Activated CD4-positive, alpha-beta memory T cell treated with anti-CD3 and anti-CD28 coated beads, Interleukin-2, amount 10 ng/mL, durations not matched to agents 7 days and 5 days (primary cell): ENCODE results near the gene DPP6. TPM values are rescaled to one million over a fixed set of nuclear protein-coding genes. Genes with fewer than 3 reads are reported as not detected.

Source experiments
- CTCF ChIA-PET: fragments of 350-600 bp; sonication (Branson Sonifier 250); formaldehyde crosslinking; loops from one replicate; lab custom pipeline; 2021; ENCODE audit warnings: antibody characterized with exemption, inconsistent platforms; lab: Charles Lee
- POLR2A ChIA-PET: fragments of 350-600 bp; sonication (Branson Sonifier 250); formaldehyde crosslinking; loops from one replicate; lab custom pipeline; 2021; ENCODE audit warnings: antibody characterized with exemption; lab: Charles Lee
- DNase-seq: peaks from one replicate; pipeline ENCODE4 v3.0.0-alpha.2; 2020
- H3K27ac Mint-ChIP-seq: one replicate; pipeline ENCODE4 v1.8.0; 2021; ENCODE audit warnings: mild to moderate bottlenecking, mixed read lengths
- H3K27me3 Mint-ChIP-seq: one replicate; pipeline ENCODE4 v1.8.0; 2021; ENCODE audit warnings: mixed read lengths
- H3K36me3 Mint-ChIP-seq: one replicate; pipeline ENCODE4 v1.8.0; 2021; ENCODE audit warnings: low read depth, mixed read lengths
- H3K4me1 Mint-ChIP-seq: one replicate; pipeline ENCODE4 v1.8.0; 2021; ENCODE audit warnings: mixed read lengths
- H3K4me3 Mint-ChIP-seq: one replicate; pipeline ENCODE4 v1.8.0; 2021; ENCODE audit warnings: mild to moderate bottlenecking, mixed read lengths
- H3K9me3 Mint-ChIP-seq: one replicate; pipeline ENCODE4 v1.8.0; 2021; ENCODE audit warnings: mixed read lengths
- total RNA-seq, 2 experiments: library from RNA; stranded (reverse); gene quantifications; one replicate each; pipeline ENCODE4 v1.2.3, GENCODE V29; 2021

Gene DPP6
- total RNA-seq, 2 experiments from 2014 or later, result not detected

- no peaks in the 10 kb centered on the region for H3K4me1 Mint-ChIP-seq
- no peaks in the 10 kb centered on the region for H3K9me3 Mint-ChIP-seq
- H3K4me3 Mint-ChIP-seq, result no peak overlapping the region
- POLR2A ChIA-PET, result no interaction called here
- no peak overlapping the region for H3K27ac Mint-ChIP-seq
- CTCF ChIA-PET, result no interaction called here
- H3K27me3 Mint-ChIP-seq, result no peaks in the 10 kb centered on the region
- H3K36me3 Mint-ChIP-seq, result no peaks in the 10 kb centered on the region
- DNase-seq, result no peak
These were observed 830.8 kb downstream of the DPP6 start for GRCh38 chr7:154882931-154883474.

- ChIA-PET POLR2A (no interaction called here), CTCF (no interaction called here)
- Mint-ChIP-seq H3K4me1 (no peaks in the 10 kb centered on the region), H3K4me3 (no peak overlapping the region), H3K27me3 (no peaks in the 10 kb centered on the region), H3K27ac (no peak overlapping the region), H3K9me3 (peaks cover 2% of the 10 kb centered on the region), H3K36me3 (no peaks in the 10 kb centered on the region)
- DNase-seq, result no peak
These were observed 832.2 kb downstream of the DPP6 start for GRCh38 chr7:154884348-154884920.

DNA sequence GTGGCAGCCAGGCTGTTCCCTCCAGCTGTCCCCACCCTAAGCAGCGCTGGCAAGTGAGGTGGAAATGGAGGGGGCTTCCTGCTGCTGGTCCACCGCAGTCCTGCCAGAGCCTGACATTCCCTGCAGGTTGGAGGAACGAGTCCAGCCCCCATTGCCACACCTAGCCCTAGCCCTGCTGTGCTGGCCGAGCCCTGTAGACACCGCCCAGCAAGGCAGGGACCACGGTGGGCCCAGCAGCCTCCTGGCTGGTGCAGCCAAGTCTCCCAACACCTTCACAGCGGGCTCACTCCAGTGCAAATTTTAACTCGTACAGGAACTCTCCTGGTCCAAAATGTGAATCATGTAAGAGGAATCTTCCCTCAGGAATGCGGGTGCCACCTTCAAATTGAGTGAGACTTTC lies 834.4 kb downstream of the DPP6 start:
- no peaks in the 10 kb centered on the region for H3K4me1 Mint-ChIP-seq
- H3K9me3 Mint-ChIP-seq, result peaks cover 2% of the 10 kb centered on the region
- no peak overlapping the region for H3K4me3 Mint-ChIP-seq
- ChIA-PET CTCF (no interaction called here), POLR2A (no interaction called here)
- H3K36me3 Mint-ChIP-seq, result no peaks in the 10 kb centered on the region
- no peak overlapping the region for H3K27ac Mint-ChIP-seq
- DNase-seq, result no peak
- H3K27me3 Mint-ChIP-seq, result no peaks in the 10 kb centered on the region

- ChIA-PET POLR2A (no interaction called here), CTCF (no interaction called here)
- no peak for DNase-seq
- H3K4me3 Mint-ChIP-seq, result no peak overlapping the region
- no peaks in the 10 kb centered on the region for H3K27me3 Mint-ChIP-seq
- no peak overlapping the region for H3K27ac Mint-ChIP-seq
- no peaks in the 10 kb centered on the region for H3K36me3 Mint-ChIP-seq
- H3K4me1 Mint-ChIP-seq, result no peaks in the 10 kb centered on the region
- peaks cover 2% of the 10 kb centered on the region for H3K9me3 Mint-ChIP-seq
These were observed 836.5 kb downstream of the DPP6 start for GRCh38 chr7:154888690-154889089.

DNA sequence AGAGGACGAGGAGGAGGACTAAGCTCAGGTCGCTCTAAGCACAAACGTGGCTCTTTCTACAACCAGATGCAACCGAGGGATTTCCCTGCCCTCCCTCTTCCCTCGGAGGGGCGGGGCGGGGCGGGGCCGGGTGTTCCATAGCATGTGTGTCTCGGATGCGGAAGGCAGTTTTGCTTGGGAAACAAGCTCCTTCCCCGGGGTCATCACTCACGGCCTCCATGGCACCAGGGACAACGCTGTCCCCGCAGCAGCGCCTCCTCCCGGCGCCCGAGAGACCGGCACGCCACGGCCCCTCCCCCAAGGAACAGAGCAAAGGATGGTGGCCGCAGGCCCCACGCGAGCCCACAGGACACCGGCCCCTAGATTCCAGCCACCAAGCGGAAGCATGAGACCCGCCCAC lies 840.3 kb downstream of the DPP6 start:
- H3K27ac Mint-ChIP-seq, result no peak overlapping the region
- no peaks in the 10 kb centered on the region for H3K27me3 Mint-ChIP-seq
- H3K4me1 Mint-ChIP-seq, result no peaks in the 10 kb centered on the region
- no peak for DNase-seq
- H3K4me3 Mint-ChIP-seq, result no peak overlapping the region
- H3K9me3 Mint-ChIP-seq, result peaks cover 2% of the 10 kb centered on the region
- POLR2A ChIA-PET, result no interaction called here
- no peaks in the 10 kb centered on the region for H3K36me3 Mint-ChIP-seq
- CTCF ChIA-PET, result no interaction called here

- Mint-ChIP-seq H3K4me3 (no peak overlapping the region), H3K36me3 (no peaks in the 10 kb centered on the region), H3K27me3 (no peaks in the 10 kb centered on the region), H3K4me1 (no peaks in the 10 kb centered on the region), H3K9me3 (no peaks in the 10 kb centered on the region), H3K27ac (no peak overlapping the region)
- no peak for DNase-seq
- ChIA-PET POLR2A (no interaction called here), CTCF (interaction anchor here (0.9 kb wide), 1 partner anchor 18 kb away, joined by 3 read pairs; no protein-coding TSS in a partner anchor)
These were observed 843.9 kb downstream of the DPP6 start for GRCh38 chr7:154896076-154896475.

DNA sequence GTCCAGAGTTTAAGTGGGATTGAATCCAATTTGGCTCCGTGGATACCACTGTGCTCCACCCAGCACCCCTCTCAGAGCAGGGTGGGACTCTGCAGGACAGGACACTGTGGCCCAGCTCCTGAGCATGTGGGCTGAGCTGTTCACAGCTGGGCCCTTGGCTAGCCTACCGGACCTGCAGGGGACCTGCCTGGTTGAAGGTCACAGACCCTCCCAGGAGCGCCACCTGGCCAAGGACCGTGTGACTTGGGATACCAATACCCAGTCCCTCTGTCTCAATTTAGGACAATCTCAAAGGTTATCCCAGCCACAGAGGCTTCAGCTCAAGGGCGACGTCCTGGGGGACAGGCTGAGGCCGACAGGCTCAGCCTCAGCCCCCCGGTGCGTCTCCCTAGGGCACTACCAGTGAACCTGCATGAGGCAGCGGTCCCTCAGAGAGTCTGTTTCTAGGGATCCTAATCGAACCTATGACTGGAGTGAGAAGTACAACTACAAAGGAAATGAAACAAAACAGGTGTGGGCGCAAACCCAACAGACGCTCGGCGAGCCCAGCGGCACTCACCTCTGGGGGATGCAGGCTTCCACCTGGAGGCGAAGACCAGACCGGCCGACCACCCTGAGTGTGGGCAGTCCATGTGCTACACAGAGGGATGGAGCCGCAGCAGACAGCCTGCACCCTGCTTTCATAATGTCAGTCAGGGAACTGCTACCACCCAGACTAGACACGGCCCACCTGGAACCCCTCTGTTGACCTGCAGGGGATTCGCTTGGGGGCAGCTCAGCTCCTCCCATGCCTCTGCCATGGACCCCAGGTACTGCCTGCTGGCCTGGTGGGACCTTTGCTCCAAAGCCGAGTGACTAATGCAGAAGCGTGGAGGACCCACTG lies 847.0 kb downstream of the DPP6 start:
- no peak overlapping the region for H3K27ac Mint-ChIP-seq
- no peaks in the 10 kb centered on the region for H3K9me3 Mint-ChIP-seq
- DNase-seq, result no peak
- ChIA-PET CTCF (no interaction called here), POLR2A (no interaction called here)
- H3K4me3 Mint-ChIP-seq, result no peak overlapping the region
- no peaks in the 10 kb centered on the region for H3K36me3 Mint-ChIP-seq
- H3K27me3 Mint-ChIP-seq, result no peaks in the 10 kb centered on the region
- no peaks in the 10 kb centered on the region for H3K4me1 Mint-ChIP-seq

DNA sequence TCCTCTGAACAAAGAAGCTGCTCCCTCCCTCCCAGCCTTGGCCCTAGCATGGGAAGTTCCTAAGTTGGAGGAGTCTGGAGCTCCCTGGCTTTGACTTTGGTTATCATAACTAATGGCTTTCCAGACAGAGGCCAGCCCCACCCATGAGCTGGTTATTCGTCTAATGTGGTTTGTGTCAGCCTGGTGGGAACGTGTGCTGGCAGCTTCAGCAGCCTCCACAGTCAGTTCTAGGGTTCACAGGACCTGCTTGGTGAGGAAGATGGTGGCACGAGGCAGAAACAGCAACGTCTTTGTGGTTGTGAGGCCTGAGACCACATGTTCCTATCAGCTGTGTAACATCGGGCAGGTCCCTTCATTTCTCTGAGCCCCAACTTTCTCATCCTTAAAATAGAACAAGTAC lies 847.7 kb downstream of the DPP6 start:
- POLR2A ChIA-PET, result no interaction called here
- CTCF ChIA-PET, result no interaction called here
- no peak overlapping the region for H3K27ac Mint-ChIP-seq
- no peaks in the 10 kb centered on the region for H3K27me3 Mint-ChIP-seq
- no peaks in the 10 kb centered on the region for H3K4me1 Mint-ChIP-seq
- no peaks in the 10 kb centered on the region for H3K9me3 Mint-ChIP-seq
- H3K4me3 Mint-ChIP-seq, result no peak overlapping the region
- no peaks in the 10 kb centered on the region for H3K36me3 Mint-ChIP-seq
- no peak for DNase-seq

DNA sequence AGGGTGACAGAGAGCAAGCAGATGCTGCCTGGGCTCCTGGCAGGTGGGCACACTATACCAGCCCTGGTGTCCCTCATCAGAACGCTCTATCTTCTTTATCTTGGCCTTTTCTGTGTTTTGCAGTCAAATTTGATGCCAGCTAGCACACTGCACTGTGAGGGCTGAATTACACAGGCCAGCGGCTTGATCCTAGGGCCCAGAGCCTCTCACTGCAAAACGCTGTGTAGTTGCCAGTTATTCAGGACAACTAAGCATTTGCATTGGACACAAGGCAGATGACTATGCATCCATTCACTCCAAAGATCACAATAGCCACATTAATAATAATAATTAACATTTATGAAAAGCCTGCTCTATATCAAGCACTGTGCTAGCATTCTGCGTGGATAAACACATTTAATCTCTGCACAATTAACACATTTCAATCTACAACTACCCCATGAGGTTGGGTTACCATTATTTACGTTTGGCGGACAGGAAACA lies 850.4 kb downstream of the DPP6 start:
- DNase-seq, result no peak
- Mint-ChIP-seq H3K4me3 (no peak overlapping the region), H3K36me3 (no peaks in the 10 kb centered on the region), H3K4me1 (no peaks in the 10 kb centered on the region), H3K27me3 (no peaks in the 10 kb centered on the region), H3K9me3 (no peaks in the 10 kb centered on the region), H3K27ac (no peak overlapping the region)
- POLR2A ChIA-PET, result no interaction called here
- CTCF ChIA-PET, result no interaction called here

DNA sequence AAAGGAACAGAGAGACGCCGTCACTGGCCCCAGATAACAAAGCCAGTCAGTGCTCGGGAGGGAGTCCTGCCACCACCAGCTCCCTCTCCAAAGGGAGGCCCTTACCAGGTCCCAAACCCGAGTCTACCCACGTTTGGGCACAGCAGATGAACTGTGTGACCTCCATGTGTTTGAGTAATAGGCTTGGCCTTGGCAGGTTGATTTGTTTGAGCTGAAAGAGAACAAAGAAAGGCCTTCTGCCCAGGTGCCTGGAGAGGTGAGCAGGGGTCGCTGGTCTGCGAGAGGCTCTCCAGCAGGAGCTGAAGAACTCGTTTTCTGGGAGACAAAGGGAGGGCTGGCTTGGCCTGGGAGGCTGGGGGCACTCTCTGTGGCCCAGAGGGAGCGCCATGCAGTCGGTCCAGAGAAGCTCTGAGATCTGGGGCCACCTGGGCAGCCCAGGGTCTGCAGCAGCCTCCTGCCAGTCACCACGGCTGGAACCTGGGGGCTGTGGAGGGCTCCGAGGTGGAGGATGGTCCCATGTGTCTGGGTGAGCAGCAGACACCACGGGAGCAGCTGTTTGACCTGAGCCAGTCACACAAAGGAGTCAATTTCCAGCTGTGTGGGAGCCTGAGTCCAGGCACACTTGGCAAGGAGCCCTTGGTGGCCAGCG lies 851.0 kb downstream of the DPP6 start:
- H3K4me1 Mint-ChIP-seq, result peaks cover 2% of the 10 kb centered on the region
- POLR2A ChIA-PET, result no interaction called here
- H3K27me3 Mint-ChIP-seq, result no peaks in the 10 kb centered on the region

DNA sequence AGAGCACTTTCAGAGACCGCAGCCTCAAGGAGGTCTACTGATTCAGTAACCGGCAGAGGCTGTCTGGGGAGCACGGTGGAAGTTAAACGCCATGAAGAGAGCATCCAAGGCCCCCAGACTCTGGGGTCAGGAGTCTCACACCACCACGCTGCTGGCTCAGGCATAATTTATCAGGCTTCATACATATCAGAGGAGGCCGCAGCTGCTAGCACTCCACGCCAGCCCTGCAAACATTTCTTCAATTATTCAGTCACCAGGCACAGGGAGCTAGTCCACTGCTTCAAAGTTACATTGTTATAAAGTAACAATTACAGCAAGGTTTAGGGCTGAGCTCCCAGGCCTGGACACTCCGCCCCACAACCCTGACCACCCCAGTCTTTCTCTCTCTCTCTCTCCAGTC lies 852.9 kb downstream of the DPP6 start:
- Mint-ChIP-seq H3K4me3 (no peak overlapping the region), H3K27me3 (no peaks in the 10 kb centered on the region), H3K27ac (no peak overlapping the region), H3K9me3 (no peaks in the 10 kb centered on the region), H3K36me3 (no peaks in the 10 kb centered on the region), H3K4me1 (peaks cover 3% of the 10 kb centered on the region)
- DNase-seq, result no peak
- POLR2A ChIA-PET, result no interaction called here
- CTCF ChIA-PET, result interaction anchor here (1.5 kb wide), 1 partner anchor 9 kb away, joined by 4 read pairs; no protein-coding TSS in a partner anchor

More for the DNA sequence above, 851.0 kb downstream of the DPP6 start:
- H3K9me3 Mint-ChIP-seq, result no peaks in the 10 kb centered on the region
- no peak overlapping the region for H3K27ac Mint-ChIP-seq
- DNase-seq, result no peak
- CTCF ChIA-PET, result no interaction called here
- H3K4me3 Mint-ChIP-seq, result no peak overlapping the region
- H3K36me3 Mint-ChIP-seq, result no peaks in the 10 kb centered on the region

DNA sequence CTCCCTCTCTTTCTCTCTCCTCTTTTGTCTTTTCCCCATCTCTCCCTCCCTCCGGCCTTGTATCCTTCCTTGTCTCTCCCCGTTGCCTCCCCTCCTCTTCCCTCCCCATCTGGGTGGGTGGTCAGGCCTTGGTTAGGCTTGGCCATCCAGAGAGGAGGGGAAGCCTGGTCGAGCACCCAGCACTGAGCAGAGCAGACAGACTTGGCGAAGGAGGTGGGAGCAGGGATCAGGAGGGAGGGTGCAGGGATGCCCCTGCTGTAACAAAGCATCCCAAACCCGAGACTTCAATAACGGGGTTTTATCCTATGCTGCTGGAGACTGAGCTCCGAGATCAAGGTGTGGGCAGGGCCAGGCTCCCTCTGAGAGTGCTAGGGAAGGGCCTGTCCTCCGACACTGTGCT lies 853.4 kb downstream of the DPP6 start:
- DNase-seq, result no peak
- POLR2A ChIA-PET, result no interaction called here
- Mint-ChIP-seq H3K27ac (no peak overlapping the region), H3K4me1 (peaks cover 3% of the 10 kb centered on the region), H3K9me3 (no peaks in the 10 kb centered on the region), H3K4me3 (no peak overlapping the region), H3K36me3 (no peaks in the 10 kb centered on the region), H3K27me3 (no peaks in the 10 kb centered on the region)
- CTCF ChIA-PET, result interaction anchor here (1.5 kb wide), 1 partner anchor 8 kb away, joined by 4 read pairs; no protein-coding TSS in a partner anchor

- Mint-ChIP-seq H3K27ac (no peak overlapping the region), H3K9me3 (peaks cover 2% of the 10 kb centered on the region), H3K36me3 (no peaks in the 10 kb centered on the region), H3K27me3 (no peaks in the 10 kb centered on the region), H3K4me1 (peaks cover 3% of the 10 kb centered on the region), H3K4me3 (no peak overlapping the region)
- no peak for DNase-seq
- ChIA-PET POLR2A (no interaction called here), CTCF (no interaction called here)
These were observed 854.0 kb downstream of the DPP6 start for GRCh38 chr7:154906201-154906600.
